Peyer's patch (tissue), 4 donors: ENCODE results near the gene CTXND1.

Source experiments
- POLR2A ChIP-seq, 2 donors: fragments of 450-650 bp; IDR thresholded peaks; one replicate each; pipeline ENCODE4 v1.5.1; 2017; ENCODE audit warnings: antibody characterized with exemption in 2 of 2, mild to moderate bottlenecking in 2 of 2, moderate library complexity in 2 of 2
- TF ChIP-seq, protein P1 (sequence below), 6 experiments: fragments of 450-650 bp in 4 of 6; fragments of 200-600 bp in 2 of 6; sonication (generic) in 1 of 6; IDR thresholded peaks; one replicate each; pipeline ENCODE4 v1.5.1; 2017 to 2019; ENCODE audit warnings: antibody characterized with exemption in 6 of 6, mild to moderate bottlenecking in 3 of 6, moderate library complexity in 1 of 6

DNA sequence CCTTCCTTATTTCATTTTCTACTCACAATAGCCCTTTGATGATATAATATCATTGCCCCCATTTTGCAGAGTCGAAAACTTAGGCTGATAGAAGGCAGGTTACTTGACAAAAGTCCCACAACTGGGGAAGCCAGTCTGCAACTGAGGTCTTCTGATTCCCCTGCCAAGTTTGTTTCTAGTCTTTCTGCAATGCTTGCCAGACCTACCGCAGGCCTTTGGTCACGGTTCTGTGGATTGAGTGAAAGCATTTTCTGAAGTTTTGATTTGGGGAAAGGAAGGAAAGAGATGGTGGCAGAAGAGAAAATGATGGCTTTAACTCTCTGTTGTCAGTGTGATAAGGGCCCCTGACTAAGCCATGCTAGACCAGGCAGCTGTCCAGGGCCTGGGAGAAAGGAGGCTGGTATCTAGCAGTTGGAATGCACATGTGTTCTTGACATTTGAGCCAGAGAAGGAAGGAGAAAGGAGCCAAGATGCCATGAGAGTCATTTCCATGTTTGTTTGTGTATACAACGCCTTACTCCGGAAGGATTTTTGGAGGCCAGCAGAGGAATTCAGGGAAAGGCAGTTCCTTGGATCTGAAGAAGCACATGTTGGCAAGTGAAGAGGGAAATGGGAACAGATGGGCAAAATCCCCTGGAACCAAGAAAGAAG is 69.3 kb downstream of the CTXND1 start:
- TF ChIP-seq, protein P1, sequence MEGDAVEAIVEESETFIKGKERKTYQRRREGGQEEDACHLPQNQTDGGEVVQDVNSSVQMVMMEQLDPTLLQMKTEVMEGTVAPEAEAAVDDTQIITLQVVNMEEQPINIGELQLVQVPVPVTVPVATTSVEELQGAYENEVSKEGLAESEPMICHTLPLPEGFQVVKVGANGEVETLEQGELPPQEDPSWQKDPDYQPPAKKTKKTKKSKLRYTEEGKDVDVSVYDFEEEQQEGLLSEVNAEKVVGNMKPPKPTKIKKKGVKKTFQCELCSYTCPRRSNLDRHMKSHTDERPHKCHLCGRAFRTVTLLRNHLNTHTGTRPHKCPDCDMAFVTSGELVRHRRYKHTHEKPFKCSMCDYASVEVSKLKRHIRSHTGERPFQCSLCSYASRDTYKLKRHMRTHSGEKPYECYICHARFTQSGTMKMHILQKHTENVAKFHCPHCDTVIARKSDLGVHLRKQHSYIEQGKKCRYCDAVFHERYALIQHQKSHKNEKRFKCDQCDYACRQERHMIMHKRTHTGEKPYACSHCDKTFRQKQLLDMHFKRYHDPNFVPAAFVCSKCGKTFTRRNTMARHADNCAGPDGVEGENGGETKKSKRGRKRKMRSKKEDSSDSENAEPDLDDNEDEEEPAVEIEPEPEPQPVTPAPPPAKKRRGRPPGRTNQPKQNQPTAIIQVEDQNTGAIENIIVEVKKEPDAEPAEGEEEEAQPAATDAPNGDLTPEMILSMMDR (IDR thresholded peaks at IDR 0.05), result no peak
- TF ChIP-seq POLR2A (IDR thresholded peaks at IDR 0.05), result no peak
